Mucosa of stomach (tissue), 1 donor: ENCODE data around the gene CAMTA1.

Experiments
- H3K27me3 ChIP-seq: one replicate; pipeline ENCODE4 v1.7.0; 2013; ENCODE audit warnings: mild to moderate bottlenecking, low read length; ENCODE audit not compliant: control insufficient read depth, insufficient read depth
- H3K36me3 ChIP-seq: one replicate; pipeline ENCODE4 v1.7.0; 2013; ENCODE audit warnings: low read length; ENCODE audit not compliant: control insufficient read depth, insufficient read depth
- H3K4me1 ChIP-seq: one replicate; pipeline ENCODE4 v1.7.0; 2013; ENCODE audit warnings: mild to moderate bottlenecking, low read length; ENCODE audit not compliant: control insufficient read depth, insufficient read depth
- H3K4me3 ChIP-seq: one replicate; pipeline ENCODE4 v1.7.0; 2013; ENCODE audit warnings: low read length
- H3K9ac ChIP-seq: one replicate; pipeline ENCODE4 v1.7.0; 2013; ENCODE audit warnings: mild to moderate bottlenecking, low read length, moderate library complexity
- H3K9me3 ChIP-seq: one replicate; pipeline ENCODE4 v1.7.0; 2013; ENCODE audit warnings: mild to moderate bottlenecking, low read length, moderate library complexity; ENCODE audit not compliant: control insufficient read depth
- donor health status: Pancreatic carcinoma.

CAMTA1 gene

DNA sequence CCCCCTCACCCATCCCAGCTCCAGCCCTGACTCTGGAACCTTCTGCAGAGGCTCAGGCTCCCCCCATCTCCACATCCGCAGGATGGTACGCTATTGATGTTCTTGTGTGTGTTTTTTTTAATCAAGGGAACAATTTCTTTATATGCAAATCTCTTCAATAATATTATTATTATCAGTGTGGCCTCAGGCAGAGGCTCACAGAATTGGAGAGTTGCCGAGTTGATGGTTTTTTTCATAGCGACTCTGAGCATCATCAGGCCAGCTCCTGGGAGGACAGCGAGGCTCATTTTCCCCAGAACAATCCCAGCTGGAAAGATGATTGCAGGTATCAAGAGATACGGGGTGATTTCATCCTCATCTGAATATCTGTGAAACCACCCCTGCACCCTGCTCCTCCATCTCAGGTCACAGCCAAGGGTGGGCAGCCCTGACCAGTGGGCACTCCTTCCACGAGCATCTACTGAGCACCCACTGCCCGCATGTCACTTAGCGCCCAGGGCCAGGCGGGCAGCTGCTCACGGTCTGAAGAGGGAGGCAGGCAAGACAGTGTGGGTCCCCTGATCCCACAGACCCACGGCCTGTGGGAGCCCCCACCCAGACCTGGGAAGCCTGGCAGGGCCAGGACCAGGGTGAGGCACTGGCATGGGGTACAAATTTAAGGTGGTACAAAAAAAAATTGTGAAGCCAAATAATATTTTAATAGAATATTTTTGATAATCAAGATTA lies 740.2 kb downstream of the CAMTA1 start:
- Histone ChIP-seq H3K27me3 (peaks cover 5% of the 10 kb centered on the region), H3K4me3 (no peak overlapping the region), H3K36me3 (no peaks in the 10 kb centered on the region), H3K4me1 (no peaks in the 10 kb centered on the region), H3K9me3 (no peaks in the 10 kb centered on the region), H3K9ac (no peak overlapping the region)

DNA sequence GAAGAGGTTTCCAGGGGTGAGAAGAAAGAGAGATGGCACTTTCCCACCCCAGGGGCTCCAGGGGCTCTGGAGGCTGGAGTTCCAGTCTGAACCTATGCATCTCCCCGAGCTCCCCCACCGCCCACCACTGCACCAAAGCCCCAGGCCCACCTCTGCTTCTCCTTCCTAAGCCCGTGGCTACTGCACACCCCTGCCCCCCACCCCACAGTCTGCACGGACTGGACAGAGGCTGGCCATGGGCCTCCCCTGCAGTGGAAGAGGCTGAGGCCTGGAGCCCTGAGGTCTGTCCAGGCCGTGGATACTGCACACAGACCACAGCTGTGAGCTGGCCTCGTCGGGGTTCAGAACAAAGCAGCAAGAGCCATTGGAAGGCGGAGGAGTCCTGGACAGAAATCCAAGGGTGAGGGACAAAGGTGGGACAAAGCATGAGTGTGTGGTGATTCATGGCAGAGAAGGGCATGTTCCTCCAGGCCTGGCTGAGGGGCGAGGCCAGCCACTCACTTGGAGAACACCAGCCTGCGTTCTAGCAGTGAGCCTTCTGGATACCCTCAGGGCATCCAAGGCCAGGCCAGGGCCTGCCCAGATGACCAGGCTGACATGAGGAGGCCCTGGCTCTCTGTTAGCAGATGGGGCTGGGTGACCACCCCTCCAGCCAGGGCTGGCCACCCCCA lies 741.1 kb downstream of the CAMTA1 start:
- Histone ChIP-seq H3K9ac (no peak overlapping the region), H3K4me3 (no peak overlapping the region), H3K27me3 (peaks cover 5% of the 10 kb centered on the region), H3K36me3 (no peaks in the 10 kb centered on the region), H3K4me1 (no peaks in the 10 kb centered on the region), H3K9me3 (no peaks in the 10 kb centered on the region)

DNA sequence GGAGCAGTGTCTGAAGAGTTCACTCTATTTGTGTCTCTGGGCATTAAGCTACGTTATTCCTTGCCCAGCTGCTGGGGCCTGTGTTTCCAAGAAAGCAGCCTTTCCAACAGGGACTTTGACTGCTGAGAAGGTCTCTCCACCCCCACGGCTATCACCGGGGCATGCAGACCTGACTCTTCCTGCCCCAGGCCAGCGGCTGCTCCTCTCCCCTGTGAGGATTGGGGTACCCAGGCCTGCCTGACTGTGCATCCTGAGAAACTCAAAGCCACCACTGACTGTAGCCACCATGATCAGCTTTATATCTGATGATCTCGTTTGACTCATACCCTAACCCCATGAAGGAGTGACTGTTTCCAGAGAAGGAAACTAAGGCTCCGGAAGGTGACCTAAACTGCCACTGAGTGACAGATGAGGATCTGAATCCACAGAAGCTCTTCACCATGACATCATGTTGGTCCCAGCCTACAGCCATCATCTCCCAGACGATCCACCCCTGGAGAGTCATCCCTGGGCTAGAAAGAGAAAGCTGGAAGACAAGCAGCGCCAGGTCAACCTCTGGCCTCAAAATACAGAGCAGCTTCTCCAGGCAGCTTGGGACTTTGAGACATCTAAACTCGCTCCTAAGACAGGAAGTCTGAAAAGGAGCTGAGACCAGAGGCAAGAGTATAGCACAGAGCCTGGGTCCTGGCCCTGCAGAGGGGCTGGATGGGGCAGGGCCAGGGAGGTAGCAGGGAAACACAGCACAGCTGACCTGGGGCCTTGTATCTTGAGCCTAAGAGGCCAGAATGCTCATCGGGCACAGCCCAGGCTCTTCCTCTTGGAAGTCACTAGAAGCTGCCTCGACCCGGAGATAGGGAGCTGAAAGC lies 741.8 kb downstream of the CAMTA1 start:
- Histone ChIP-seq H3K36me3 (no peaks in the 10 kb centered on the region), H3K4me1 (no peaks in the 10 kb centered on the region), H3K9me3 (no peaks in the 10 kb centered on the region), H3K27me3 (peaks cover 5% of the 10 kb centered on the region), H3K9ac (no peak overlapping the region), H3K4me3 (no peak overlapping the region)

DNA sequence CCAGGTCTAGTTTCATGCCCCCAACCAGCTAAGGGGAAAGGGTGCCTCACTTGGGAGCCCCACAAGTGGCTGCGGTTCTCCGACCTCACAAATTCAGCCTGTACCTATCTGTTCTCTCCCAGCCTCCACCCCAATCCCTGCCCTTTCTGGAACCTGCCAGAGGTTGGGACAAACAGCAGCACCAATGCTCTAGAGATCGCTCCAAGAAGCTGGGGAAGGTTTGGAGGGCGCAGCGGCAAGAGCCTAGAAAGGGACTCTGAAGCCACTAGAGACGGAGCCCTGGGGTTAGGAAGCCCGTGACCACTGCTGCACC lies 742.4 kb downstream of the CAMTA1 start:
- H3K4me3 ChIP-seq, result no peak overlapping the region
- H3K27me3 ChIP-seq, result peaks cover 5% of the 10 kb centered on the region
- no peaks in the 10 kb centered on the region for H3K4me1 ChIP-seq
- no peaks in the 10 kb centered on the region for H3K36me3 ChIP-seq
- no peaks in the 10 kb centered on the region for H3K9me3 ChIP-seq
- no peak overlapping the region for H3K9ac ChIP-seq

DNA sequence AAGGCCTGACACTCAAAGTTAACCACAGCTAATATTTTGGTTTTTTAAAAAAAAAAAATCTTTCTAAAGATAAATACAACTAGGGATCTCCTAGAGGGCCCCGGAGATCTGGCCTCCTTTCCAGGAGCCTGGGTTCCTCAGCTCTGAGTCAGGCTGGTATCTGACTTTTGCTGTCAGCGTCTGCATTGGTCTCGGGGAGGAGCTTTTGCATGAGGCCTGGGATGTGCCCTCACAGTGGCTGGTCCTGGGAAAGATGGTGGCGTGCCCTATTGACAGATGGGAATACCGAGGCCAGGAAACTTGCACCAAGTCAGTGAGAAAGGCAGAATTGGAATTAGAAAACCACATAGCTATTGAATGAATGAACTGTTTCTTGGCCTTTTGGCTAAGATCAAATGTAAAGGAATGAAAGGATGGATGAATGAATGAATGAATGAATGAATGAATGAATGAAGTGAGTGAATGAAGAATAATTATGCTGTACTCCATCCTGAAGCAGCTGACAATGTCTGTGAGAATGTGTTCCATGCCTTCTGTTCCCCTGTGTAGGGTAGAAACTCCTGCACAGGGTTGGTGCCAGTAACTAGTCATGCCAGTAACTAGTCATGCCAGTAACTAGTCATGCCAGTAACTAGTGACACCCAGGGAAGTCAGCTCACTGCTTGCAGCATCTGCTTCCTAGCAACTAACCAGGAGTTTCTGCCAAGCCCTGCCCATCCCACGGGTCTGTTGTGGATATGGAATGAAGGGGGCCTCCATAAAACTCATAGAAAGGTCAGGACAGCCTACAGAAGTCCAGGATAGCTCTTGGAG lies 743.3 kb downstream of the CAMTA1 start:
- Histone ChIP-seq H3K9ac (no peak overlapping the region), H3K9me3 (no peaks in the 10 kb centered on the region), H3K4me1 (no peaks in the 10 kb centered on the region), H3K4me3 (no peak overlapping the region), H3K36me3 (no peaks in the 10 kb centered on the region), H3K27me3 (peaks cover 5% of the 10 kb centered on the region)

DNA sequence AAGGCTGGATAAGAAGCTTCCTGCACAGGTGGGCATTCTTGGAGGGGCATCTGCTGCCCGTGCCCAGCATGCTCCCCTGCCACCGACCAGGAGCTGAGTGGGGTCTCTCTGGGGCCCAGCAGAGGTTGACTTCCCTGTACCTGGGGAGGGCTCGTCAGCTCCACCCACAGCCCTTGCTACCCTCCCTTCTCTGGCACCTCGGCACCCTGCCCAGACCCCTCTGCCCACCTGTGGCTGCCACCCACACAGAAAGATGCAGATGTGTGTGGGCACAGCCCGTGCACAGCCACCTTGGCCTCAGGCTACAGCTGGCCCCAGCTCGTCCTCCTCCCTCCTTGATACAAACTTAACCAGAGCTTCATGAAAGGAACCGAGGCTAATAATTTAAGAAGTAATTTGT lies 744.7 kb downstream of the CAMTA1 start:
- H3K4me1 ChIP-seq, result peaks cover 8% of the 10 kb centered on the region
- H3K36me3 ChIP-seq, result no peaks in the 10 kb centered on the region
- H3K9me3 ChIP-seq, result no peaks in the 10 kb centered on the region
- H3K4me3 ChIP-seq, result no peak overlapping the region
- H3K9ac ChIP-seq, result no peak overlapping the region
- peaks cover 14% of the 10 kb centered on the region for H3K27me3 ChIP-seq

DNA sequence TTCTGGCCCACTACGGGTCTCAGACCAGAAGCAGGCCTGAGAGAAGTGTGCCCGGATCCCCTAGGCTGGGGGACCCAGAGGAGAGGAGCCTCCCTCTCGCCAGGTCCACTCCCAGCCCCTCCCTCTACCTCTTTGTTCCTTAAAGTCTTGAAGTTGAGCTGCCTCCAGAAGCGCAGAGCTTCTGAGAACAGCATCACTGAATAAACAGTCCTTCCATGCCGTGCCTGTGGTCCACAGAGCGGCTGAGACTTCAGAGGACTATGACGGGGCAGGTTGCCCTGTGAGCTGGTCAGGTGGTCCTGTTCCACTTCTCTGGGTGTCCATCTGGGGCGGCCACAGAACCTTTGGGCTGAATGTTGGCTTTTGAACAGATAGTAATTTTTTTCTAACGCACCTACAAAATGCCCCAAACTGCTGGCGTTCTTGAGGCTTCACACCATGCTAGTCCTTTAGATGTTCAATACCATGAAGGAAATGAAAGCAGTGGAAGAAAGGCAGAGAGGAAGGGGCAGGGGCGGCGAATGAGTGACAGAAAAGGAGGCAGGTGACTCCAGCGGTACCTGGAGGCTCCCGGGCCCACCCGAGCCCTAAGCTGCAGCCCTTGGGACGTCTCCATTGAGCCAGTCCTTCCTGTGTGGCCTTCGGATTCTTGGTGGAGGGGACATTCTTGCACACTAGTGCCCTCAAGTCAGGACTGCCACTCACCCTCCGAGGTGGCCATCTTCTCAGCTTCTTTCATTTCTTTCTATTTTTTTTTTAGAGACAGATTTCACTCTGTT lies 746.5 kb downstream of the CAMTA1 start:
- Histone ChIP-seq H3K4me1 (peaks cover 8% of the 10 kb centered on the region), H3K36me3 (no peaks in the 10 kb centered on the region), H3K9me3 (no peaks in the 10 kb centered on the region), H3K27me3 (peaks cover 20% of the 10 kb centered on the region), H3K9ac (no peak overlapping the region), H3K4me3 (no peak overlapping the region)

DNA sequence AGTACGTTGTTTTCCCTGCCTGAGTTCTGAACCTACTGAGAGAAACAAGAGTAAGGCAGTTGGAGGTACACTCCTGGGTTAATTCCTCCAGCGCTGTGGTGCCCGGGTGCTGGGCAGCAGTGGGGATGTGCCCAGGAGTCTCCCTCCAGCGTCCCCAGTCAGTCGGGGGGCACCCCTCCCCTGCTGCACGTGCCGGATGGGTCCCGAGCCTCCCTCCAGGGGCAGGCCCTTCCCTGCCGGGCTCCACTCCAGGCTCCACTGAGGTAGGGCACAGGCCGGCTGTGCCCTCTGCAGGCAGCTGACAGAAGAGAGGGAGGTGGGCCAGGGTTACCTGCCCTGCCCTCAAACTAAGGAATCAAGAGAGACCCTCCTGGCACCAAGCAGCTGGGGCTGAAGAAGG lies 747.8 kb downstream of the CAMTA1 start:
- peaks cover 8% of the 10 kb centered on the region for H3K4me1 ChIP-seq
- H3K4me3 ChIP-seq, result no peak overlapping the region
- H3K9me3 ChIP-seq, result no peaks in the 10 kb centered on the region
- H3K27me3 ChIP-seq, result peaks cover 23% of the 10 kb centered on the region
- H3K36me3 ChIP-seq, result no peaks in the 10 kb centered on the region
- H3K9ac ChIP-seq, result no peak overlapping the region

DNA sequence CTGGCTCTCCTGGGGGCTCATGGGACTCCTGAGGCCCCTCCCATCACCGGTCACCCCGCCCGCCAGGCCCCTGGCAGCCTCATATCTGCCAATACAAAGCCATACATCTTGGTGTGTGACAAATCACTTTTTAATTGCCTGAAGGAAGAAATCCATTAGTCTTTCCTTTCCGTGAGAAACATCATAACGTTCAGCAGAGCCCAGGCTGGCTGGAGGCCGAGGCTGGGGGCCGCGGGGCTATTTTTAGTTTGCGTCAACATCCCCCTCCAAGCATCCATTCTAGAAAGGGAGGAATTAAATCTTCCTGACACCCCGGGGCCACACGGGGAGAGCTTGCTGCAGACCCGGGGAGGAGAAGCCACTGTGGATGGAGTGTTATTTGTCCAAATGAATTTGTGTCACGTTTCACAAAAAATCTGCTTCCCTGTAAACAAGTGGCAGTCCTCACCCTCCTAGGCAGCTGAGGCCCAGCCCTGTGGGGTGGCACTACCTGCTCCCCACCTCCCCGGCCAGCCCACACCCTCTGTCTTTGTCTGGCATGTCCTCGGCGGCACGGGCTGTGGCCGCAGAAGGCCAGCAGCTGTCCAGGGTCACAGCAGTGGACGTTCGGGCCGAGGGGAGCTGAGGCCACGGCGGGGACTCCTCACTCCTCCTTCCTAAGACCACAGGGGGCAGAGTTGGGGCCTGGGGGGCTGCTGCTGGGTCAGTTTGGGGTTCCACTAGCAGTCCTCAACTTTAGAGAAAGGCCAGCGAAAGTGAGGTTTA lies 749.0 kb downstream of the CAMTA1 start:
- H3K27me3 ChIP-seq, result peaks cover 18% of the 10 kb centered on the region
- H3K36me3 ChIP-seq, result no peaks in the 10 kb centered on the region
- H3K4me1 ChIP-seq, result peaks cover 8% of the 10 kb centered on the region
- H3K9ac ChIP-seq, result no peak overlapping the region
- no peak overlapping the region for H3K4me3 ChIP-seq
- H3K9me3 ChIP-seq, result no peaks in the 10 kb centered on the region

DNA sequence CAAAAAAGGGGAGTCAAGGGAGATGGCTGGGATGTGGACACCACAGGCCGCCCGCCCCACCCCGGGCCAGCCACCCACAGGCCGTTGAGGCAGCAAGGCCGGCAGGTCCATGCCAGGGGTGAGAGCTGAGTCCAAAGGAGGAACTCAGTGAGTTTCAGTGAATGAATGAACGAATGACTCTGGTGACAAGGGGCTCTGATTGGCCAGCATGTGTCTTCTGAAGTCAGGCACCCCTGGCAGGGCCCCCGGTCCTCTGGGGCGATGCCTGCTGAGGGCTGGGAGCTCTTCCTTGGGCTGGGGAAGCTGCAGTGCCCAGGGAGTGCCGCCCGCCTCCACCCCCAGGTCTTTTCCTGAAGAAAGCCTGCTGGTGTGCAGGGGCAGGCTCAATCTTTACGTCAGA lies 749.8 kb downstream of the CAMTA1 start:
- no peak overlapping the region for H3K9ac ChIP-seq
- H3K4me1 ChIP-seq, result peaks cover 8% of the 10 kb centered on the region
- no peak overlapping the region for H3K4me3 ChIP-seq
- no peaks in the 10 kb centered on the region for H3K9me3 ChIP-seq
- H3K27me3 ChIP-seq, result peaks cover 18% of the 10 kb centered on the region
- no peaks in the 10 kb centered on the region for H3K36me3 ChIP-seq
